GM21360 (cell line): ENCODE data around the gene FSTL4.
"Not testable (repeated sequence)": the region's sequence is repeated elsewhere in the genome, so short reads cannot be mapped to it uniquely, and the experiment has no call there.

Source experiments
- ATAC-seq: cut with Tn5 transposase; IDR thresholded peaks from one replicate; pipeline ENCODE4 v1.9.1; 2021; ENCODE audit warnings: mild to moderate bottlenecking, moderate library complexity; ENCODE audit not compliant: unreplicated experiment

FSTL4 gene

GRCh38 chr5:133235696-133236426 is 376.5 kb downstream of the FSTL4 start:
- no peak for ATAC-seq

GRCh38 chr5:133234911-133235310 is 377.4 kb downstream of the FSTL4 start:
- ATAC-seq = no peak

- no peak for ATAC-seq
These were observed 378.1 kb downstream of the FSTL4 start for GRCh38 chr5:133234273-133234672.

- no peak for ATAC-seq
These were observed 378.7 kb downstream of the FSTL4 start for GRCh38 chr5:133233616-133234015.

GRCh38 chr5:133232911-133233310 is 379.4 kb downstream of the FSTL4 start:
- ATAC-seq = no peak

- ATAC-seq = no peak
These were observed 379.9 kb downstream of the FSTL4 start for GRCh38 chr5:133232435-133232834.

- ATAC-seq = no peak
These were observed 380.3 kb downstream of the FSTL4 start for GRCh38 chr5:133232011-133232410.

GRCh38 chr5:133230823-133231578 is 381.3 kb downstream of the FSTL4 start:
- no peak for ATAC-seq

GRCh38 chr5:133229931-133230664 is 382.2 kb downstream of the FSTL4 start:
- ATAC-seq = no peak

- ATAC-seq = no peak
These were observed 384.0 kb downstream of the FSTL4 start for GRCh38 chr5:133228316-133228715.

GRCh38 chr5:133227897-133228296 is 384.4 kb downstream of the FSTL4 start:
- ATAC-seq = no peak

GRCh38 chr5:133227082-133227481 is 385.3 kb downstream of the FSTL4 start:
- no peak for ATAC-seq

GRCh38 chr5:133226186-133226585 is 386.2 kb downstream of the FSTL4 start:
- no peak for ATAC-seq

GRCh38 chr5:133225671-133226152 is 386.6 kb downstream of the FSTL4 start:
- ATAC-seq = no peak

- no peak for ATAC-seq
These were observed 389.4 kb downstream of the FSTL4 start for GRCh38 chr5:133222979-133223378.

GRCh38 chr5:133222521-133222920 is 389.8 kb downstream of the FSTL4 start:
- no peak for ATAC-seq

- no peak for ATAC-seq
These were observed 390.3 kb downstream of the FSTL4 start for GRCh38 chr5:133222040-133222439.

GRCh38 chr5:133220851-133221674 is 391.3 kb downstream of the FSTL4 start:
- no peak for ATAC-seq

GRCh38 chr5:133219296-133219695 is 393.0 kb downstream of the FSTL4 start:
- ATAC-seq = no peak

- not testable (repeated sequence) for ATAC-seq
These were observed 396.2 kb downstream of the FSTL4 start for GRCh38 chr5:133216138-133216537.
